OCI-M2 (cell line): ENCODE measurements around the gene WDR1.

ENCODE experiments used
- DNase-seq: peaks from one replicate; lab custom pipeline; 2025; ENCODE audit not compliant: unreplicated experiment; lab: John Stamatoyannopoulos, UW

The WDR1 gene

GRCh38 chr4:10047967-10048366 is 68.6 kb downstream of the WDR1 start:
- no peak for DNase-seq

GRCh38 chr4:10046471-10046870 is 70.1 kb downstream of the WDR1 start:
- no peak for DNase-seq

- no peak for DNase-seq
Measured at GRCh38 chr4:10045481-10045880, 71.1 kb downstream of the WDR1 start.

- no peak for DNase-seq
Measured at GRCh38 chr4:10041036-10041435, 75.6 kb downstream of the WDR1 start.

- no peak for DNase-seq
Measured at GRCh38 chr4:10040049-10040892, 76.3 kb downstream of the WDR1 start.

- no peak for DNase-seq
Measured at GRCh38 chr4:10036807-10037342, 79.7 kb downstream of the WDR1 start.

GRCh38 chr4:10035130-10035529 is 81.5 kb downstream of the WDR1 start:
- no peak for DNase-seq

GRCh38 chr4:10034612-10035104 is 81.9 kb downstream of the WDR1 start:
- no peak for DNase-seq

- DNase-seq: no peak
Measured at GRCh38 chr4:10034136-10034535, 82.5 kb downstream of the WDR1 start.

GRCh38 chr4:10033191-10033881 is 83.3 kb downstream of the WDR1 start:
- no peak for DNase-seq

GRCh38 chr4:10032625-10033024 is 84.0 kb downstream of the WDR1 start:
- DNase-seq: no peak

GRCh38 chr4:10031668-10032590 is 84.7 kb downstream of the WDR1 start:
- no peak for DNase-seq

GRCh38 chr4:10030972-10031667 is 85.5 kb downstream of the WDR1 start:
- no peak for DNase-seq

- no peak for DNase-seq
Measured at GRCh38 chr4:10029403-10029802, 87.2 kb downstream of the WDR1 start.

GRCh38 chr4:10028910-10029309 is 87.7 kb downstream of the WDR1 start:
- no peak for DNase-seq

GRCh38 chr4:10026485-10026884 is 90.1 kb downstream of the WDR1 start:
- DNase-seq: no peak

- DNase-seq: no peak
Measured at GRCh38 chr4:10025230-10025806, 91.3 kb downstream of the WDR1 start.
